Natural killer cell (primary cell): ENCODE measurements around the gene CCDC146. TPM values are rescaled to one million over a fixed set of nuclear protein-coding genes. Genes with fewer than 3 reads are reported as not detected.
"Not testable (repeated sequence)": the region's sequence is repeated elsewhere in the genome, so short reads cannot be mapped to it uniquely, and the experiment has no call there.

ENCODE experiments used
- ATAC-seq, 3 donors: fragments of 150-1000 bp in 2 of 3; fragments of 200-7000 bp in 1 of 3; cut with Tn5 transposase; 1 replicate in 1 of 3; 2 replicates in 2 of 3; pipeline ENCODE4 v1.10.0; 2021; ENCODE audit warnings: mild to moderate bottlenecking in 2 of 3, moderate library complexity in 2 of 3
- DNase-seq, 2 donors: peaks; one replicate each; pipeline versions ENCODE4 v3.0.0 to v3.0.0-alpha.2; 2013 to 2021; ENCODE audit warnings: mixed read lengths in 1 of 2
- H3K27ac ChIP-seq: one replicate; pipeline ENCODE4 v1.5.1; 2013; ENCODE audit warnings: mild to moderate bottlenecking, low read length
- H3K27me3 ChIP-seq: one replicate; pipeline ENCODE4 v1.6.1; 2013; ENCODE audit warnings: low read length; ENCODE audit not compliant: control insufficient read depth, insufficient read depth
- H3K36me3 ChIP-seq: one replicate; pipeline ENCODE4 v1.6.1; 2013; ENCODE audit warnings: low read length; ENCODE audit not compliant: control insufficient read depth, insufficient read depth
- H3K4me1 ChIP-seq: one replicate; pipeline ENCODE4 v1.6.1; 2013; ENCODE audit warnings: low read length; ENCODE audit not compliant: control insufficient read depth, insufficient read depth
- H3K4me3 ChIP-seq: one replicate; pipeline ENCODE4 v1.5.1; 2013; ENCODE audit warnings: low read length
- H3K9me3 ChIP-seq: one replicate; pipeline ENCODE4 v1.6.1; 2013; ENCODE audit warnings: low read length; ENCODE audit not compliant: control insufficient read depth, insufficient read depth
- H3K27ac Mint-ChIP-seq, 2 donors: one replicate each; pipeline ENCODE4 v1.8.0; 2022; ENCODE audit warnings: mild to moderate bottlenecking in 2 of 2, mixed read lengths in 2 of 2, moderate library complexity in 1 of 2
- H3K27me3 Mint-ChIP-seq, 2 donors: one replicate each; pipeline ENCODE4 v1.8.0; 2022; ENCODE audit warnings: low read depth in 2 of 2, mixed read lengths in 2 of 2
- H3K36me3 Mint-ChIP-seq: one replicate; pipeline ENCODE4 v1.8.0; 2022; ENCODE audit warnings: mixed read lengths
- H3K4me1 Mint-ChIP-seq, 2 donors: one replicate each; pipeline ENCODE4 v1.8.0; 2022; ENCODE audit warnings: mixed read lengths in 2 of 2
- H3K4me3 Mint-ChIP-seq: one replicate; pipeline ENCODE4 v1.8.0; 2022; ENCODE audit warnings: mild to moderate bottlenecking, moderate library complexity, mixed read lengths
- H3K9me3 Mint-ChIP-seq, 2 donors: one replicate each; pipeline ENCODE4 v1.8.0; 2022; ENCODE audit warnings: mixed read lengths in 2 of 2
- WGBS: methylation state at CpG from one replicate; pipeline ENCODE4 v1.1.7; 2013; ENCODE audit warnings: missing lambda C conversion rate; ENCODE audit not compliant: insufficient coverage; 5-methylcytosine and 5-hydroxymethylcytosine counted together
- intact Hi-C: fragments of 100-400 bp; cut with micrococcal nuclease; formaldehyde crosslinking; loops from one replicate; pipeline ENCODE4 v1.14.2; 2022
- total RNA-seq, 4 donors: library from RNA; stranded (reverse); fragments of 120-200 nt in 1 of 4; gene quantifications; one replicate each; pipeline versions ENCODE4 v1.2.3 to v1.2.4, GENCODE V29; 2013 to 2022

Gene CCDC146
- total RNA-seq, 3 donors from 2014 or later (not counting 1 experiment from before 2014, with no cell fraction given), result 20.1 to 25.6 (median 24.0) TPM

DNA sequence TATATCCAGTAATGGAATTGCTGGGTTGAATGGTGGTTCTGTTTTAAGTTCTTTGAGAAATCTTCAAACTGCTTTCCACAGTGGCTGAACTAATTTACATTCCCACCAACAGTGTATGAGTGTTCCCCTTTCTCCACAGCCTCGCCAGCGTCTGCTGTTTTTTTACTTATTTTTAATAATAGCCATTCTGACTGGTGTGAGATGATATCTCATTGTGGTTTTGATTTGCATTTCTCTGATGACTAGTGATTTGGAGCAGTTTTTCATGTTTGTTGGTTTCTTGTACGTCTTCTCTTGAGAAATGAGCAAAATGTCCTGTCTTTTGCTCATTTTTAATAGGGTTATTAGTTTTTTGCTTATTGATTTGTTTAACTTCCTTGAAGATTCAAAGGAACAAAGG is 21.9 kb upstream of the CCDC146 start:
- DNase-seq, H3K27ac Mint-ChIP-seq, H3K4me1 Mint-ChIP-seq, ATAC-seq, intact Hi-C loops, H3K9me3 ChIP-seq, H3K4me3 Mint-ChIP-seq, H3K27me3 ChIP-seq, H3K27ac ChIP-seq, H3K27me3 Mint-ChIP-seq, H3K36me3 Mint-ChIP-seq, H3K36me3 ChIP-seq, H3K4me1 ChIP-seq, H3K4me3 ChIP-seq, H3K9me3 Mint-ChIP-seq: not testable (repeated sequence)
- no CpG with 5 or more reads among the region's 3 CpGs for WGBS

DNA sequence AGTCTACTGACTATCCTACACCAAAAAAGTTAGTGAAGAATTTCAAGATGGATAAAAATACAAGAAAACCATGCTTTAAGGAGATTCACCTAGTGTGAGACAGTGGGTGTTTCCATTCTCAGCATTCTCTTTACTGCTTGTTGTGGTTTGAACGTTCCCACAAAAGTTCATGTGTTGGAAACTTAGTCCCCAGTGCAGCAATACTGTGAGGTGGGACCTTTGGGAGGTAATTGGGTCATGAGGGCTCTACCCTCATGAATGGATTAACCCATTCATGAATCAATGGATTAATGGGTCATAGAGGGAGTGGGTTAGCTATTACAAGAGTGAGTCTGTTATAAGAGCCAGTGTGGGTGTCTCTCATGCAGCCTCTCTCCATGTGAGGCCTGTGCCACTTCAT is 21.2 kb upstream of the CCDC146 start:
- H3K27ac ChIP-seq, H3K27me3 Mint-ChIP-seq, H3K27me3 ChIP-seq, H3K9me3 Mint-ChIP-seq, H3K4me3 ChIP-seq, intact Hi-C loops, DNase-seq, H3K4me3 Mint-ChIP-seq, H3K9me3 ChIP-seq, H3K36me3 ChIP-seq, ATAC-seq, H3K27ac Mint-ChIP-seq, H3K4me1 Mint-ChIP-seq, H3K36me3 Mint-ChIP-seq, H3K4me1 ChIP-seq: not testable (repeated sequence)
- 44% methylated on average over 1 of the region's 1 CpG for WGBS

DNA sequence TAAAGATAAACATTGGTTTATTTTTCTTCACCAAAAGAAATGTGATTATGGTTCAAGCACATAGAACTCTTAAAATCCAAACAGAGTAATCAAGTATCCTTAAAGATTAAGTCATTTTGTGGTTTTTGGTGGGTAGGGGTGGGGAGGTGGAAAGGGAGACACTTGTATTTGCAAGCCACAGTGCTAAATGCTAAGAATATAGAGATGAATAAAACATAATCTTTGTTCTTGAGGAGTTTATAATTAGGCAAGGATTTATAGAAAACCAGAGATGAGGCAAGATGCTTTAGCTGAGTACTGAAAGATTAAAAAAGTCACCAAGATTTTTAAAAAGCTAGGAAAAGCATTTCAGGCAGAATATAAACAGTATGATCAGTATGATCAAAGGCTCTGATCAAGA is 19.7 kb upstream of the CCDC146 start:
- not testable (repeated sequence) for H3K4me1 Mint-ChIP-seq, ATAC-seq, H3K9me3 ChIP-seq

DNA sequence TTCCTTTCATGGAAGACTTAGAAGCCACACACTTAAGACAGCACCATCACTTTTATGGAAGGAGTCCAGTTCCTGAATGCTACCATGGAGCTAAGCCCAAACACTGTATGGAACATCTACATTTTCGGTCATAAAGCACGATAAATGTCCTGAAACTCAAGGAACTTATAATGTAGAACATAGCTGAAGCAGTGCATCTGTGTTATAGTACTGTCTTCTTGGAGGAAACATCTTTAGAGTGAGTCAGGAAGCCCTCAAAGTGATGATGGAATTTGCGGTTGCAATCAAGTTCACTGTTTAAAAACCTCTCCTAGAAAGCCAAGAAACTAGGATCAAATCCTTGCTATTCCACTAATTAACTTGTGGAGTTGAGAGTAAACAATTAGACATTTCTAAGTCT is 16.5 kb upstream of the CCDC146 start:
- H3K9me3 Mint-ChIP-seq, H3K27ac ChIP-seq, intact Hi-C loops, H3K27me3 ChIP-seq, H3K9me3 ChIP-seq, H3K27ac Mint-ChIP-seq, DNase-seq, H3K27me3 Mint-ChIP-seq, H3K4me3 Mint-ChIP-seq, H3K4me1 Mint-ChIP-seq, H3K36me3 Mint-ChIP-seq, H3K36me3 ChIP-seq, H3K4me1 ChIP-seq, ATAC-seq, H3K4me3 ChIP-seq: not testable (repeated sequence)
- 96% methylated on average over 2 of the region's 3 CpGs for WGBS

More for the DNA sequence above, 19.7 kb upstream of the CCDC146 start:
- H3K9me3 Mint-ChIP-seq, H3K27ac ChIP-seq, H3K36me3 Mint-ChIP-seq, H3K27me3 Mint-ChIP-seq, H3K4me3 ChIP-seq, H3K4me1 ChIP-seq, H3K36me3 ChIP-seq, H3K27me3 ChIP-seq, H3K27ac Mint-ChIP-seq, H3K4me3 Mint-ChIP-seq, intact Hi-C loops, DNase-seq: not testable (repeated sequence)

DNA sequence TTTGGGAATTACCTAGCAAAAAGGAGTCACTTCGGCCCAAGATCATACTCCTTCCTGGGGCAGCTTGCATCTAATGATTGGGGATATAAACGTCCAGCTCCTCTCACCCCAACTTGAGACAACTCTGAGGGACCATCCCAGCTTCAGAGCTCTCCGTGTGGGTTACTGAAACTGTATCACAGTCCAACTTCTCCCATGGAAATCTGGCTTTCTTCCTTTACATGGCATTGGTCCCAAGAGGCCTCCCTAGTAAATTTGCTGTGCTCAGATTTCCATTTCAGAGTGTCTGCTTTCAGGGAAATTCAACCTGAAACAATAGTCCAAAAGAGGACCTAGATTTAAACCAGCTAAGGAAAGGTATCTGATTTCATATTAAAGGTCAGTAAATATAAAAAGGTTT is 14.8 kb upstream of the CCDC146 start:
- H3K27me3 Mint-ChIP-seq, ATAC-seq, H3K27ac Mint-ChIP-seq, H3K4me3 Mint-ChIP-seq, H3K4me1 ChIP-seq, H3K36me3 ChIP-seq, DNase-seq, H3K9me3 Mint-ChIP-seq, H3K27me3 ChIP-seq, H3K27ac ChIP-seq, H3K4me3 ChIP-seq, H3K36me3 Mint-ChIP-seq, H3K4me1 Mint-ChIP-seq, intact Hi-C loops, H3K9me3 ChIP-seq: not testable (repeated sequence)
- no CpG with 5 or more reads among the region's 3 CpGs for WGBS

GRCh38 chr7:77108362-77108761 is 14.1 kb upstream of the CCDC146 start:
- H3K4me3 ChIP-seq, H3K27me3 ChIP-seq, H3K9me3 ChIP-seq, H3K4me1 Mint-ChIP-seq, H3K36me3 Mint-ChIP-seq, H3K36me3 ChIP-seq, H3K27ac Mint-ChIP-seq, H3K4me1 ChIP-seq, H3K9me3 Mint-ChIP-seq, DNase-seq, H3K27ac ChIP-seq, intact Hi-C loops, H3K4me3 Mint-ChIP-seq, ATAC-seq, H3K27me3 Mint-ChIP-seq: not testable (repeated sequence)
- WGBS, result no CpG with 5 or more reads among the region's 1 CpG
